Measurements from ENCODE around the gene ZNF248.

- TF ChIP-seq CTCF (conservative IDR thresholded peaks at IDR 0.05; ENCODE audit: low read length) (no peak), EZH2phosphoT487 (IDR thresholded peaks at IDR 0.05; ENCODE audit: borderline replicate concordance, low read depth, low read length) (no peak)
Measured at GRCh38 chr10:37739181-37739580, 118.2 kb downstream of the ZNF248 start.

Data from OCI-LY7 (cell line).